Activated gamma-delta T cell treated with anti-CD3 and anti-CD28 coated beads, Interleukin-2, amount 50 U/mL, for 16 hours (primary cell): ENCODE data around the gene CD38.
A peak's percentile ranks its signal among the peaks of the same experiment; 100 is the strongest.
"Not testable (repeated sequence)": the region's sequence is repeated elsewhere in the genome, so short reads cannot be mapped to it uniquely, and the experiment has no call there.

ENCODE experiments used
- DNase-seq: peaks from one replicate; pipeline ENCODE4 v3.0.0-alpha.2; 2020; ENCODE audit warnings: low read depth

CD38 gene

DNA sequence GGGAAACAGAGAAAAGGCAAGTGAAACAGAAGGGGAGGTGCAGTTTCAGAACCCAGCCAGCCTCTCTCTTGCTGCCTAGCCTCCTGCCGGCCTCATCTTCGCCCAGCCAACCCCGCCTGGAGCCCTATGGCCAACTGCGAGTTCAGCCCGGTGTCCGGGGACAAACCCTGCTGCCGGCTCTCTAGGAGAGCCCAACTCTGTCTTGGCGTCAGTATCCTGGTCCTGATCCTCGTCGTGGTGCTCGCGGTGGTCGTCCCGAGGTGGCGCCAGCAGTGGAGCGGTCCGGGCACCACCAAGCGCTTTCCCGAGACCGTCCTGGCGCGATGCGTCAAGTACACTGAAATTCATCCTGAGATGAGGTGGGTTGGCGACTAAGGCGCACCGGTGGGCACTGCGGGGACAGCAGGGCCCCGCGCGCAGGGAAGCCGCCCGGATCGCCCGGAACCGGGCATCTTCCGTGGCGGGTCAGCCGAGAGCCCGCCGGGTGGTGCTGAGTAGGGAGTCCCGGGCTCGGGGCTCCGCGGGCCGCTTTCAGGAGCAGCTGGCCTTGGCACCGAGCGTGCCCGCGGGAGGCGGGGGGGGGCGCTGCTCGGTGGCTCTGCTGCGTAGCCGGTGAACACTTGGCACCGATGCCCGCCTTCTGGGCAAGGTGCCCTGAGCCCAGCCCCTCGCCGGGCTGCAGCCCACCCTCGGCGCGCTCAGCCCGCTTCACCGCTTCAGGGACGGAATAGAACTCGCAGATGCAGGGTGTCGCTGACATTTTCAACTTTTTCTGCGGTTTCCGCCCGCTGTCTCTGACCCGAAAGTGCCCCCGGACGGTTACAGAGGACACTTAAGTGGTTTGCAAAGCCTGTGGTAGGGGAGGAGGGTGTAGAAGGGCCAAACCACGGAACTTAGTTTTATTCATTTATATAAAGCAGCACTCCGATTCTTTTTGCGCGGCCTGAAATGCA lies at the start of gene CD38:
TSS of gene CD38 (plus strand) at position 40 of the 953 bp plus-strand sequence. CDS start at position 127, 87 bp downstream.
- DNase-seq: peak; percentile 15

DNA sequence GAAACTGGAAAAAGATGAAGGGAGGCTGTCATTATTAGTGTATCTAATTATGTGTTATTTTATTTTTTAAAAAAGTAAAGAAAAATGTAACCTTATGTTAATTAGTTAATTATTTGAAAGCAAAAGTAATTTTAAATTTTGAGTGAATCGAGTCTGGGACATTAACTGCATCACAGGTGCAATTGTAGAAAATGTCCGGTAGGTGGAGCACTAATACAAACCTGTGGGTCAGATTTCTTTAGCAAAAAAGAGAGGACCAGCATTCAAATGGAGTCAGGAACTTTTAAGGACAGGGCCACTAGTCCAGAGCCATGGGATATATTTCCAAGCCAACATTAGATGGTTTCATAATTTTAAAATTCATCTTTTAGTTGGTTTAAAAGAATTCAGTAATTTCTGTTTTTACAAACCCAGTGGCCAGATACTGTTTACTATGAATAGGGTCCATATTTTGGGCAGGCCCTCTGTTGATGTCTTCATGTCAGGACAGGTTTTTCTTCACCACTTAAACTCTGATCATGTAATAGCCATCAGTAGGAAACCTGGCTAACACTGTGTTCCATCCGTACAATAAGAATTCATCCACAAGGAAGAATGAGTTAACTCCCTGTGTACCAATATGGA lies 48.1 kb upstream of the CD38 start:
- peak; percentile 5 for DNase-seq

DNA sequence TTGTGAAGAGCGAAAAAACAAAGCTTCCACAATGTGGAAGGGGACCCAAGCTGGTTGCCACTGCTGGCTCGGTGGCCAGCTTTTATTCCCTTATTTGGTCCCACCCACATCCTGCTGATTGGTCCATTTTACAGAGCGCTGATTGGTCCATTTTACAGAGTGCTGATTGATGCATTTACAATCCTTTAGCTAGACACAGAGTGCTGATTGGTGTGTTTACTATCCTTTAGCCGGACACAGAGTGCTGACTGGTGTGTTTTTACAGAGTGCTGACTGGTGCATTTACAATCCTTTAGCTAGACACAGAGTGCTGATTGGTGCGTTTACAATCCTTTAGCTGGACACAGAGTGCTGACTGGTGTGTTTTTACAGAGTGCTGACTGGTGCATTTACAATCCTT lies 45.1 kb upstream of the CD38 start:
- not testable (repeated sequence) for DNase-seq

- DNase-seq: no peak
These were observed 42.6 kb upstream of the CD38 start for GRCh38 chr4:15735536-15735935.

DNA sequence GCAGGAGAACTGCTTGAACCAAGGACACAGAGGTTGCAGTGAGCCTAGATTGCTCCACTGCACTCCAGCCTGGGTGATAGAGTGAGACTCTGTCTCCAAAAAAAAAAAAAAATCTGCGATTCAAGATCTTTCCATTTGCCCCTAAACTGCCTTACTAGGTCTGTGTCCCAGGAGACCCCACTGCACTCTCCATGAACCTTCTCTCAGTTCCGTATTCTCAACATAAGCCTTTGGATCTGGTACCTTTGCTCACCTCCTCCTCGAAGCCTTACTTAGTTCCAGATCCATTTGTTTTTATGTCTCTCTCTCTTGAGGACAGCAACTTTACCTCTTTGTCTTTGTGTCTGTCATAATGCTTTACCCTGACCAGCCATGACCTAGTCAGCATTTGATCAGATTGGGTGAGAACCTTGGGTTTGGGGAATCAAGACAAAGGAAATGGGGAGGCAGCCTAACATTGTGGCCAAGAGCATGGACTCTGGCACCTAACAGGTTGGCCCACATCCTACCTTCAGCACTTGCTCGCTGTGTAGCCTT lies 41.5 kb upstream of the CD38 start:
- no peak for DNase-seq

GRCh38 chr4:15737255-15737654 lies 40.9 kb upstream of the CD38 start:
- no peak for DNase-seq

DNA sequence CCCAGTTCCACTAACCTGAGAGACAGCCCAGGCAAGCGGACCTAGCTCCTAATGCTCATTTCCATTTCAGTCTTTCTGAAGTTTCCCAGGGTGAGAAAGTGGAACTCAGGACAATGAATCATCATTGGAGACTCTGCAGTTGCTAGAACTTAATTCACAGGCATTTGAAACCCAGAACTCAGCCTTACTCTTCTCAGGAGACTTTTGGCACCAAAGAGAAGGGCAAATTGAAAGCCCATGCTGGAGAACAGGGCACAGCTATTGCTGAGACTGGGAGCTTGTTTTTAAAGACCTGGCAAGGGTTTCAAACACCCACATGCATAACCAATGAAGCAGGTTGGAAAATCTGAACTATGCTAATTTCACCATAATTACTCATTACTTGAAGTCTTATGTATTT lies 39.3 kb upstream of the CD38 start:
- DNase-seq: no peak

GRCh38 chr4:15740764-15741404 lies 37.2 kb upstream of the CD38 start:
- no peak for DNase-seq

GRCh38 chr4:15742083-15742582 lies 36.0 kb upstream of the CD38 start:
- DNase-seq: no peak

DNA sequence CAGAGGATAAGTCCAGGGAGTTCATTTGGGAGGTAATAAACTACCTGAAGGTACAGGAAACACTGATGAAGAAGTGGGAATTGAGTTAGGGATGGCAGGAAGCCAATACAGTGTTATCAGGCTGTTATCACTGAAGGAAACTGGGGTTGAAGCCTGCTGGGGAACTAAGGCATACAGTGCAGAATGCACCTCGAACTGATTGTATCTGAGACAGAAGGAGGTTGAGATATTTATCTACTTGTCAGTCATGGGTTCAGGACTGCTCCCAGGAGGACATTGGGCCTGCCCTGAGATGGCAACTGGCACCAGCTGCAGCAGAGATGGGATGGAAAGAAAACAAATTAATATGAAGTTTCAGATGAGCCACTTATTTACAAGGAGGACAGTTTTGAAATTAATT lies 35.5 kb upstream of the CD38 start:
- no peak for DNase-seq

- DNase-seq: no peak
These were observed 34.0 kb upstream of the CD38 start for GRCh38 chr4:15744016-15744545.

DNA sequence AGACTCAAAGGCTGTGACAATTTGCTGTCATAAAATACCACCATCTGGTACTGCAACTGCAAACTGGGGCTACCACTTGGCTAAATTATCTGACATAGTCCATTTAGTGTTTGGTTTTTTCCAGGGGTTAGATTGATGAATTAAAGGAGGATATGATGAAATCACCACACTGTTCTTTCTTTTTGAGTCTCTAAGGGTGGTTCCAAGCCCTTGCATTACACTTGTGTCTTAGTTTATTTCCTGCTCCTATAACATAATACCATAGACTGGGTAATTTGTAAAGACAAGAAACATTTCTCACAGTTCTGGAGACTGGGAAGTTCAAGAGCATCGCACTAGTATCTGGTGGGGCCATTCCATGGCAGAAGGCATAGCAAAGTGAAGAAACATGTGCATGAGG lies 32.0 kb upstream of the CD38 start:
- DNase-seq: no peak

GRCh38 chr4:15749001-15749400 lies 29.1 kb upstream of the CD38 start:
- DNase-seq: no peak

GRCh38 chr4:15751153-15751552 lies 27.0 kb upstream of the CD38 start:
- DNase-seq: no peak

DNA sequence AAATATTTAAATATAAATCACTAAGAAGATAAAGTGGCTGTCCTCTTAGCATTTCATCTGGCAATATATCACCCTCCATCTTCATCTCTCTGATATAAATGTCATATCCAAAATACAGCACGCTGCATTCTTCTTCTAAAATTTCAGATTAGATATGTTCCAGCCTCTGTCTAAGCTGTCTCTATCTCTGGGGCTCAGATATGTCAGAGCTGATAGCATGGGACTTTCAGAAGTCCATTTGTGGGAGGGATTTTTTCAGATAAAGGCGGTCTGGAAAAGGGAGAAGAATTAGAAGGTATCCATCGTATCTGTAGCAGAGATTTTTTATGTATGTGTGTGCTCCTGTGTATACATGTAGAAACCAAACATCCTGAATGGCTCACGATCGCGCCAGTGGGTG lies 25.0 kb upstream of the CD38 start:
- no peak for DNase-seq

DNA sequence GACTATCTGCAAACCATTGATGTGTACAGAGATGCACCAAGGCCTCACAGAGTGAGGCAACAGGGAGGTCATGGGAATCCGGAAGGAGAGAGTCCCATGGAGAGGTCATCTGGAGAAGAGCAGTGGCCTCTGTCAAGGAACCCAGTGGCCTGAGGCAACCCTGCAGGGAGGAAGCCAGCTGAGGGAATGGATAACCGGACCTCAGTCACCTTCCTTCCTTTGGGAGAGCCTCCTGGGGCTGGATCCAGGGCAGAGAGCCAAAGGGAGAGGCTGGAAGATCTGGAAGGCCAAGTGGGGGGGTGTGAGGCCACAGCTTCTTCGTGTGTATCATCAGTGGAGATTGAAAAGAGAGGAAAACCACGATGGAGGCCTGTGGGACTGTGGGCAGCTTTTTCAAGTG lies 24.3 kb upstream of the CD38 start:
- no peak for DNase-seq

DNA sequence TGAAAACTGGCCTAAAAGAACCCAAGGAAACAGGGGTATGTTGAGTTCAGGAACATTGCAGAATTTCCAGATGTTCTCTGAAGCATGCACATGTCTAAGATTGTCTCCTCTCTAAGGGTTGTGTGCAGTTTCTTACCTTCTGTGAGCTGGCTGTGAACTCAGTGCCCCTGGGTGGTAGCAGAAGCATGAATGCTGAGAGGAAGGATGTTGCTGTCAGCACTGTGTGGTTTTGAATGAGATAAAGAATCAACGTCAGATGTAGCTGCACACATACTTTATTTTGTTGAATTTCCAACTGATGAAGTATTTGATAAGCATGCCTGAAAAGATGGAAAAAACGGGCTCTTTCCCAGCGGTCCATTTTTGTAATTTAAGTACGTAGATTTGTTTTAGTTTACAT lies 23.8 kb upstream of the CD38 start:
- DNase-seq: peak; percentile 27

DNA sequence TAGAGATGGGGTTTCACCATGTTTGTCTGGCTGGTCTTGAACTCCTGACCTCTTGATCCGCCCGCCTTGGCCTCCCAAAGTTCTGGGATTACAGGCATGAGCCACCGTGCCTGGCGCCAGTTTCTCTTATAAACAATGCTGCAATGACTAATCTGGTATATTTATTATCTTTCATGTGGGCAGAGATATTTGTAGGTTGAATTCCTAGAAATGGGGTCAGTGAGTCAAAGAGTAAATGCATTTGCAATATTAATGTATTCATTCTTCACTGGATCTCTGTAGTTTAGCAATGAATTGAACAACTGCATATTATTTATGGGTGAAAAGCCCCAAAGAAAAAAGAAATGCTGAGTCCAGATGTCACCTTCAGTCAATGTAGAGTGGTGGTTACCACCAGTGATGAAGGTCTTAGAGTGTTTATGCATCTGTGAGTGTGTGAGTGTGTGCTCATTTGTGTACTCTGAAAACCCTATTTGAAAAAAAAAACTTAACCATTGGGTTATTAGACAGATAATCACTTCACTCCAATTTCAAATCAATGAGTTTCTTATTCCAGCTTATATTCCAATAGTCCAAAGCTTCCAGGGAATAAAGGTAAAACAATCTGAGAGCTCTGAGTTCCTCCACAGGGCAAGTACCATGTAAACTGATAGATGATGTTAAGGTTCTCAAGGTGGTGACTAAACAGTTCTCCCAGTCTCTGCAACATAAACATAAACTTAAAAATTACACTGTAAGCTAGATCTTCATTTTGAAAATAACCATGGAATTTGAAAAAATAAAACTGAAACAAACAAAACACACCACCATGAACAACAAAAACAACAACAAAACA lies 22.6 kb upstream of the CD38 start:
- peak; percentile 19 for DNase-seq

DNA sequence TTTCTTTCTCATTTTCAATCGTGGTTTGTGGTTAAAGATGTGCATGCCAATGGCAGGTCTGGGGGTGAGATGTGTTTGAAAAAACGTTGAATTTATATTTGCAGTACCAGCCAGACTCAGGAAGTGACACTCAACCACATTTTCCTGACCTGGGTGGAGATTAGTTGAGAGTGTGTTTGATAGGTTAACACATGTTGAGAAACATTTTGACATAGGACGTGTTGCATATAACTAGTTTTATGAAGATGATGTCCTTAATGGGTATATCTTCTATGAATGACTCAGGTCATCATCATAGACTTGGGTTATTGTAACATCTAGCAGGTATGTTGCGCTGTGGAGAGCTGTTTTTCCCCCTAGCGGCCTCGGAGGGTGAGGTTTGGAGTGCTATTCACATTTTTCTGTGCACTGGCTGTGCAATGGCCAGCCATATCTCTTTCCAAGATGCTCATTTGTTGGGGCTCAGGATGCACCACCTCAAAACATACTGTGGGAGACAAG lies 21.7 kb upstream of the CD38 start:
- DNase-seq: peak; percentile 64

- DNase-seq: no peak
These were observed 21.1 kb upstream of the CD38 start for GRCh38 chr4:15757054-15757453.

- DNase-seq: no peak
These were observed 19.8 kb upstream of the CD38 start for GRCh38 chr4:15758294-15758693.
